ENCODE measurements around the gene DAB2IP.

DAB2IP gene

DNA sequence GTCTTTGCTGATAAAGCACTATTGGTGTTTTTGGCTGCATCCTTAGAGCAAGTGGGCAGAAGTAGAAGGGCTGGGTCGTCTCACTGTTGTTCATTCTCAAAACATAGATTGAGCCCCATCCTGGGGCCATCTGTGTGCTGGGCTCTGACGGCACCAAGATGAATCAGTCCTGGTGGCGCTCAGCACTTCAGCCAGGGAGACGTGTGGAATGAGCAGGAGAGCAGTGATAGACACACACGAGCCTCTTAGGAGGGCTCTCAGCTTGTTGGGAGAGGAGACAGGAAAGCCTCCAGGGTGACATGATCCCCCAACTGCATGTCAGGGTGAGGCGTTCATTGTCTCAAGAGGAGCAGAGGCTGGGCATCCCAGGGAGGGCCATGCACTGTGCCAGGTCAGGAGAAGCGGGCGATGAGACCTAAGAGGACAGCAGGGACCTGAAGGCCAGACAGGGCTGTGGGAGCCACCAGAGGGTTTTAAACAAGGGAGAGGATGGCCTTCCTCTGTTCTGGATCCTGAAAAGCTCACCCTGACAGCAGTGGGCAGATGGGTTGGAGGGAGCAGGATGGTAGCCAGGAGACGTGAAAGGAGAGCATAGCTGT, 115.8 kb downstream of the DAB2IP start:
- no peak for DNase-seq

DNA sequence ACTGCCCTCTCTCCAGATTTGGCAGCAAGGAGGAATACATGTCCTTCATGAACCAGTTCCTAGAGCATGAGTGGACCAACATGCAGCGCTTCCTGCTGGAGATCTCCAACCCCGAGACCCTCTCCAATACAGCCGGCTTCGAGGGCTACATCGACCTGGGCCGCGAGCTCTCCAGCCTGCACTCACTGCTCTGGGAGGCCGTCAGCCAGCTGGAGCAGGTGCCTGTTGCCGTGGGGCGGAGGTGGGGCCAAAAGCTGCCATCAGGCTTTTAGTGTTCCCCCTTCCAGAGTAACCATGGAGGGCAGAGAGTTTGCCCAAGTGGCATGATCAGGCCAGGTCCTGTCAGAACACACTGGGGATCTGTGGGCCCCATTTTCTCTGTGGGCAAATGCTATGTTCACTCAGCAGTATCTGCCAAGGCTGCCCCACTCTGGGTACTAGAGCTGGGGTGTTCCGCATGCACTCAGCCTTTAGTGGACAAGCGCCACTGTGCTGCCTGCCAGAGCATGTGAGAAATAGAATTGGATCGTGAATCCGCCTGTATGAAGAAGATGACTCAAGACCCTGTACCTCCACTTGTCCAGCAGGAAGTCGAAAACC, 117.1 kb downstream of the DAB2IP start:
- DNase-seq = no peak

DNA sequence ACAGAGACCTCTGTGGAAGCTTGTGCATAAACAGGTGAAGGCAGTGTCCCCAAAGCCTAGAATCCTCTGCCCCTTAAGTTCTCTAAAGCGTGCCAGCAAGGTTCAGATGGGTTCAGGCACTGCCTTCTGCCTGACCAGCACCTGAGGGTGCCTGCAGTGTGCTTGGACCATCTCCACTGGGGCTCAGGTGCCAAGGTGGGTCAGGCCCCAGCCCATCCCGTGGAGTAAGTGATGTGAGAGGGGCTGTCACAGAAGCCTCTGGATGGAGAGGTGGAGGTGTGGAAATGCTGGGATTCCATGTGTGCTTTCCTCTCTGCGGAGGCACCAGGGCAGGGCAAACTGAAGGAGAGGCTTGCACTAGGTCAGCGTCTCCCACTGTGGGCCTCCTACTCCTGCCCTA, 118.5 kb downstream of the DAB2IP start:
- DNase-seq = no peak

DNA sequence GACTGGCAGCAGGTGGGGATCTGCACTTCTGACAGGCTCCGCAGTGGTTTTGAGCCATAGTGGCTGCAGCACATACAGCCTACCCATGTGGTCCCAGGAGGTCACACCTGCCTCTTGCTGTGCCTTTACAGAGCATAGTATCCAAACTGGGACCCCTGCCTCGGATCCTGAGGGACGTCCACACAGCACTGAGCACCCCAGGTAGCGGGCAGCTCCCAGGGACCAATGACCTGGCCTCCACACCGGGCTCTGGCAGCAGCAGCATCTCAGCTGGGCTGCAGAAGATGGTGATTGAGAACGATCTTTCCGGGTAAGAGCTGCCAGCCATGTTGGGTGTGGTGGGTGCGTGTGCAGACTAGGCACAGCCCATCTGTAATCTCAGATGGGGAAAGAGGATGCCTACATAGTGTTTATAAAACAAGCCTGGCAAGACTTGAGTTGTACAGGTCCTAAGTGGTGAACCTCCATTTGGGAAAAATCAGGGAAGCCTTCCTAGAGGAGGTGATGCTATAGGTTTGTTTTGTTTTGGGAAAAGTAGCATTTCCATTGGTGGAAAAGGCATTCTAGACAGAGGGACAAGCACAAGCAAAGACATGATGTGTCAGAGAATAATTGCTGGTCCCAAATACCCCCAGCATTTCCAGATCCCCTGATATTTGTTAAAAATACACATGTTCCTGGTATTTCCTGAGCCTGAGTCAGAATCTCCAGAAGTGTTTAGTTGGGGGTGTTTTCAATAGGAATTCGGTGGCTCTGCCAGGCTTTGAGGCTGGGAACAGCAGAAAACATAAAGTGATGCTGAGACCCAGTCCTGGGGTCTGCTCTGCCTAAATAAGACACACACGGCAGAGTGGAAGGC, 119.2 kb downstream of the DAB2IP start:
- no peak for DNase-seq

DNA sequence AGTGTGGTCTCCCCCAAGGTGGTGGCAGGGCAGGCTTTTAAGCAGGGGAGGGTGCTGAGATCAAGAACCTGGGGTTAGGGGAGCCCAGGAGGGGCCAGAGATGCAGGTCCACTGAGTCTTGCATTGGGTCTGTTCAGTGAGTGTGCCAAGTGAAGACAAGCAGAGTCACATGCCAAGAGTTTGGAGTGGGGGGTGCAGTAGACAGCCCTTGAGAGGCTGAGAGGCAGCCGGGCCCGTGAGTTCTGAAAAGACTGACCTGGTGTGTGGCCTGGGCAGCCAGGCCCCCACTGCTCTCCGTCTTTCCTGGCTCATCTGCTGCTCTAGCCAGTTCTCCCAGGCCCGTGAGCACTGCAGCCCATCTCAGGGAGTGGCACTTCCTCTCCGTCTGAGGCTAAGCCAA, 120.0 kb downstream of the DAB2IP start:
- no peak for DNase-seq

DNA sequence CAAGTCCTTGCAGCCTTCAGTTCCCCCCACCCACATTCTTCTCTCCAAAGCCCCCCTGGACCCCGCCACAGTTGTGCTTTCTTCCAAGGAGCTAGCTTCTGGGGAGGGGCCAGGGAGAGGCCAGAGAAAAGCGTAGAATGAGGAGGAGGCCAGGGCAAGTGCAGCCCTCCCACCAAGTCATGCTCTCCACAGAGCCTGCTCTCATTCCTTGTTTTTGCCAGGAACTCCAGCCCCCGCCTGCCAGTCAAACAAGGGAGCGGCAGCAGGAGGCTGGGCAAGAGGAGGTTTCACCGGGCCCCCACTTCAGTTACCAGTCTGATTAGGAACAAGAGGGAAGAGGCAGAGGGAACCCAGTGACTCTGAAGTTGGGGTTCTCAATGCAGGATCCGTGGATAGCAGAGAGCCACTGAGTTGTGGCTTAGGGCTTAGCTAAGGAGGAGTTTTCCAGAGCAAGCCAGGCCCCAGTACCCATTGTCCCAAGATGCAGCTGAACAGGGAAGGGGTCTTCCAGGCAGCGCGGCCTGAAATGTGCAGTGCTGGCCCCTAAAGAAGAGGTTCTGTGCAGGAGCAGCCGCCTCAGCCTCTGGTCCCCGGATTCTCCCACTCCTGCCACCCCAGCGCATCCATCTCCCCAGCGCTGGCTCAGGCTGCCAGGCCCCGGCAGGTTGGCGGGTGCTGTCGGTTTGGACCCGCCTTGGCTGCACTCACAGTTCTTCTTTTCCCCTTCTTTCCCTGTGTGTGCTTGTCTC, 120.6 kb downstream of the DAB2IP start:
- no peak for DNase-seq

DNA sequence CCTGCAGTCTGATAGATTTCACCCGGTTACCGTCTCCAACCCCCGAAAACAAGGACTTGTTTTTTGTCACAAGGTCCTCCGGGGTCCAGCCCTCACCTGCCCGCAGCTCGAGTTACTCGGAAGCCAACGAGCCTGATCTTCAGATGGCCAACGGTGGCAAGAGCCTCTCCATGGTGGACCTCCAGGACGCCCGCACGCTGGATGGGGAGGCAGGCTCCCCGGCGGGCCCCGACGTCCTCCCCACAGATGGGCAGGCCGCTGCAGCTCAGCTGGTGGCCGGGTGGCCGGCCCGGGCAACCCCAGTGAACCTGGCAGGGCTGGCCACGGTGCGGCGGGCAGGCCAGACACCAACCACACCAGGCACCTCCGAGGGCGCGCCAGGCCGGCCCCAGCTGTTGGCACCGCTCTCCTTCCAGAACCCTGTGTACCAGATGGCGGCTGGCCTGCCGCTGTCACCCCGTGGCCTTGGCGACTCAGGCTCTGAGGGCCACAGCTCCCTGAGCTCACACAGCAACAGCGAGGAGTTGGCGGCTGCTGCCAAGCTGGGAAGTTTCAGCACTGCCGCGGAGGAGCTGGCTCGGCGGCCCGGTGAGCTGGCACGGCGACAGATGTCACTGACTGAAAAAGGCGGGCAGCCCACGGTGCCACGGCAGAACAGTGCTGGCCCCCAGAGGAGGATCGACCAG, 121.3 kb downstream of the DAB2IP start:
- DNase-seq = no peak

DNA sequence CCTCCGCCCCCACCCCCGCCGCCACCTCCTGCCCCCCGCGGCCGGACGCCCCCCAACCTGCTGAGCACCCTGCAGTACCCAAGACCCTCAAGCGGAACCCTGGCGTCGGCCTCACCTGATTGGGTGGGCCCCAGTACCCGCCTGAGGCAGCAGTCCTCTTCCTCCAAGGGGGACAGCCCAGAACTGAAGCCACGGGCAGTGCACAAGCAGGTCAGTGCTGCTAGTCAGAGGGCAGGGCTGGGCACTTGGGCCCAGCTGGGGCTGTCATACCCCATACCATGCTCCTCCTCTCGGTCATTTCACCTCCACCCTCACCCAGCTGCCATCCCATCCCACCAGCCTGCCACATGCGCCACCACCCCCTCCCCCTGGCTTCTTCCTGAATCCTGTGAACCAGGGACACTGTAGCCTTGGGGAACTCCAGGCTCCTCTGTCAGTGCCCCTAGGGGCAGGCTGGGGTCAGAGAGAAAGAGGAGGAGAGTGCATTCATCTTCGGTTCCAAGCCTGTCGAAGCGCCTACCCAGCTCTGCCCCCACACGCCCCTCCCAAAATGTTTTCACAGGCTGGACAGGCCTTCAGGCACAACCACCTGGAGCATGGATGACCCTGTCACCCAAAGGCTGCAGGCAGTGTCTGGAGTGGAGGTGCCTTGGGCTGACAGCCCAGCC, 122.0 kb downstream of the DAB2IP start:
- DNase-seq = no peak

DNA sequence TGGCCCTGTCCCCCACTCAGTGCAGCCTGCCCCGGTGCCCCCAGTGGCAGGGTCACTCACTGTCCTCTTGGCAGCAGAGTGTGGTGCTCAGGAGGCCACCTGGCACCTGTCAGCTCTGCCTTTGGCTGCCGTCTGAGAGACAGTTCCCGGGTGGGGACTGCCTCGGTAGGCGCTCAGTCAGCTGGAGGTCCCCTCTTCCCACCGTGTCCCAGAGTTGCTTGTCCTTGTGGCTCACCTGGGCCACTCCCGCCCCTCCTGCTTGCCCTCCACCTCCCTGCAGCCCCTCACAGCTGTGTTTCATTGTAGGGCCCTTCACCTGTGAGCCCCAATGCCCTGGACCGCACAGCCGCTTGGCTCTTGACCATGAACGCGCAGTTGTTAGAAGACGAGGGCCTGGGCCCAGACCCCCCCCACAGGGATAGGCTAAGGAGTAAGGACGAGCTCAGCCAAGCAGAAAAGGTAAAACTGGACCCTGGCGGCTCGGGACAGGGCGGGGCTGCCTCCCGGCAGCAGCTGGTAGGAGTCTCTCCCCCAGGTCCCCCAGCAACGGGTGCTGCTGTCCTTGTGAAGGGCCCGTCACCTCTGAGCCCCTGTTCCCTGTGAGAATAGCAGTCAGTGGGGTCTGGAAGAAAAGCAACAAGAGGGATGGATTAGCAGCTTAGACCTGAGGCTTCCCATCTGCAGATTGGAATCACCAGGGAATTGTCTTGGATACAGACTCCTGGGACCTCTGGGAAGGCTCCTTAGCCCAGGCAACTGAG, 122.7 kb downstream of the DAB2IP start:
- no peak for DNase-seq

DNA sequence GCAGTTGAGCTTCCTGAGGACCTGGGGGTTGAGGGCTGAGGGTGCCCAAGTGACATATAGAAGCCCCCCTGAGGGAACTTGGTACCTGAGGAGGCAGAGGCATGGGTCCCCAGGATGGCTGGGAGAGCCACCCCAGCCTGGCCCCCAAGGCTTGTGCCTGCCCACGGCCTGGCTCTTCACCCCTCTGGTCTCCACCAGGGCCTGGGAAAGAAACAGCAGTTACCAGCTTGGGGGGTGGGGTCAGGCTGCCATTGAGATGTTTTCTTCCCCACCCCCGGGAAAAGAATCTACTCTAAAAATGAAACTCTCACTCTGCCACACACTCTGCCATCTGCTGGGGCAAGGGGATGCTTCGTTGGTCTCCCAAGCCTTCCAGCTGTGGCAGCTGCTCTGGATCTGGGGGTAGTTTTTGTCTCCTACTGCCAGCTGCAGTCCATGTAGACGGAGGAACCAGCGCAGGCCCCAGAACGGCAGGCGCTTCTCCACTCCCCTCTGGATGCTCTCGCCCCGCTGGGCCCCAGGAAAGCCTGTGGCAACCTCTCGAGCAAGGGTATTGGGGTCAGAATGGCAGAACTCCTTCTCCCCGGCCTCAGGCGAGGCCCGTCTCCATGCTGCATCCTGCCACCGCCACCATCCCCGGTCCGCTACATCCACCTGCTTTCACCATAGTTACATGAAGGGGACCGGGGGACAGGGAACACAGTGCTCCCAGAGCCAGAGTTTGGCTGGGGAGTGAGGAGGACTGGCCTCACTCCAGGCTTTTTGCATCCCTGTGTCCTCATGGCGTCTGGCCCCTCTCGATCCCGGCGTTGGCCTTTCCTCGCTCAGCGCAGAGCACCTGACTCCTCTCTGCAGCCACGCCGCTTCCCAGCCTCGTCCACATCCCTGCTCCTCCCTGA, 123.5 kb downstream of the DAB2IP start:
- no peak for DNase-seq

DNA sequence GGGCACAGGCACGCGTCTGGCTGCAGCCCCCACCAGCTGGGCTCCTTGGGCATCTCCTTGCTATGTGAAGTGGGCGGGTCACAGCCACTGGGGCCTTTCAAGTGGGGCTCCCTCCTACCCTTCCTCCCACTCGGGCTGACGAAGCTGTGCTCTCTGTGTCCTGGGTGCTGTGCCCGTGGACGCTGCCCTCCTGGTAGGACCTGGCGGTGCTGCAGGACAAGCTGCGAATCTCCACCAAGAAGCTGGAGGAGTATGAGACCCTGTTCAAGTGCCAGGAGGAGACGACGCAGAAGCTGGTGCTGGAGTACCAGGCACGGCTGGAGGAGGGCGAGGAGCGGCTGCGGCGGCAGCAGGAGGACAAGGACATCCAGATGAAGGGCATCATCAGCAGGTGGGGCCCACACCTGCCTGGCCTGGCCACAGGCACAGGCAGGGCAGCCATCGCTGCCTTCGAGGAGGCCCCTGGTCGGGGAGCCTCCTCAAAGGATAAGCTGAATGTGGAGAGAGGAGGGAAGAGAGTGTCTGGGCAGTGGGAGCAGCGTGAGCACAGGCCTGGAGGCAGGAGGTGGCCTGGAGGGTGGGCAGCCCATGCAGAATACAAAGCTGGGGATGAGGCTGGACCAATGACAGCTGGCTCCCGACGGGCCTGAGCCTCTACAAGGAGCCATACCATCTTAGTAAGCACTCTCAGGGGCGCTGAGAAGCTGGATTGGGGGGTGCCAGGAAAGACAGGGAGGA, 124.7 kb downstream of the DAB2IP start:
- DNase-seq = no peak

DNA sequence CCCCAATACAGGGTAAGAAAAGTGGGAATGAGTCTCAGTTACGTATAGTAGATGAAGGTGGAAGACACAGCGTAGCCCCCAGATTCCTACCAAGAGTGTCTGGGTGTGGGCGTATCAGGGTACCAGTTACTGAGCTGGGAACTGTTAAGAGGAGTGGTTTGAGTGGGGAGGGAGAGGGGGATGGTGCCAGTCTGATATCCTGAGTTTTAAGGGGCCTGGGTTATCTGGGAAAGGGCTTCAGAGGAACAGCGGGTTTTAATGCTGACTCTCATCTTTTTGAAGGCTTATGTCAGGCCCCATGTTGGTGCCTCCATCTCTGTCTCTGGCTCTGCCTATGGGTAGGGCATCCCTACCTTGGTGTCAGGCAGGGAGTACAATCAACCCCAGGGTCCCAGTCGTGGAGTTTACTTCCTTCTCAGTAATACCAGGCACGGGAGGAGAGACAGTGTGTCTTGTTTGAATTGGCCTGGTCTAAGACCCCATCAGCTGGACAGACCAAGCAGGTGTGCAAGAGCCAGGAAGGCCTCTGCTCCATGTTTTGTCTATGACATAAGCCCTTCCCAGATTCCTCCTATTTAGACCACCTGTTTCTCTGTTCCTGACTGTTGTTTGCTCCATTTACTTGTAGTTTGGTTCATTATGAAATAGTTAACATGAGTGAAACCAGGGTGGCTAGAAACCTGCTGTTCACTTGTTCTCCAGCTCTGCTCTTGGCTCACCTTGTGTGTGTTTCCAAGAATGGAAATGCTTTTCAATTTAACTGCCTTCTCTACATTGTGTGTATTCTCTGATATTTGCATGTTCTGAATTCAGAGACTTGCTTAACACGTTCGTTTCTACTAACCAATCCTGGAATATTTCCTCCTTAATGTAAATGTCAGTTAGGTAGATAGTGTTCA, 125.6 kb downstream of the DAB2IP start:
- no peak for DNase-seq

DNA sequence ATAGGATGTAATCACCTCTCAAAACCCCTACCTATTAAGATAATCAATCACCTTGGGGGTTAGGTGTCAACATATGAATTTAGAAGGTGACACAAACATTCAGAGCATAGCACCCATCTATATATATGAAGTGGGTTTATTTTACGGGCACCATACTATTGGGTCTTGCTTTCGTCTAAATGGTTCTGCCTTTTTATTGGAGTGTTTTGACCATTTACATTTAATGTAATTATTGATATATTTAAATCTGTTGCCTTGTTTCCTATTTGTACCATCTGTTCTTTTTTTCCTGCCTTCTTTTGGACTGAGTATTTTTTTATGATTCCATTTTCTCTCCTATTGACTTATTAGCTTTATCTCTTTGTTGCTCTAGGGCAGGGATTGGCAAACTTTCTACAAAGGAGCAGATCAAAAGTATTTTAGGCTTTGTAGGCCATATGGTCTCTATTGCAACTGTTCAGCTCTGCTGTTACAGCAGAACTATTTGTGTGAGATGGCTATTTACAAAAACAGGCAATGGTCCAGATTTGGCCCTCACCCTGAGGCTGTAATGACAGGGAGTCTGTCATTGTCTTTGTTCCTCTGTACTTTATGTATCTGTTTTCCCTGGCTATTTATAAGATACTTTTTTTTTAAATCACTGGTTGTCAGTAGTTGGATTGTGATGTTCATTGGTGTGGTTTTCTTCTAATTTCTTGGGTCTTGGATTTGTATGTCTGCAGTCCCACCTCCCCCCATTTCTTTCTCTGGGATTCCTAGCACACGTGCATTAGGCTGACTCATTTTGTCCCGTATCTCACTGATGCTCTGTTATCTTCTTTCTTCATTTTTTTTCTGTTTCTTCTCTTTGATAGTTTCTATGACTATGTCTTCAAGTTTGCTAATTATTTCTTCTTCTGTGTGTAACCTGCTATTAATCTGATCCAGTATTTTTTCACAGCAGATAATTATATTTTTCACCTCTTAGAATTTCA, 127.1 kb downstream of the DAB2IP start:
- no peak for DNase-seq

DNA sequence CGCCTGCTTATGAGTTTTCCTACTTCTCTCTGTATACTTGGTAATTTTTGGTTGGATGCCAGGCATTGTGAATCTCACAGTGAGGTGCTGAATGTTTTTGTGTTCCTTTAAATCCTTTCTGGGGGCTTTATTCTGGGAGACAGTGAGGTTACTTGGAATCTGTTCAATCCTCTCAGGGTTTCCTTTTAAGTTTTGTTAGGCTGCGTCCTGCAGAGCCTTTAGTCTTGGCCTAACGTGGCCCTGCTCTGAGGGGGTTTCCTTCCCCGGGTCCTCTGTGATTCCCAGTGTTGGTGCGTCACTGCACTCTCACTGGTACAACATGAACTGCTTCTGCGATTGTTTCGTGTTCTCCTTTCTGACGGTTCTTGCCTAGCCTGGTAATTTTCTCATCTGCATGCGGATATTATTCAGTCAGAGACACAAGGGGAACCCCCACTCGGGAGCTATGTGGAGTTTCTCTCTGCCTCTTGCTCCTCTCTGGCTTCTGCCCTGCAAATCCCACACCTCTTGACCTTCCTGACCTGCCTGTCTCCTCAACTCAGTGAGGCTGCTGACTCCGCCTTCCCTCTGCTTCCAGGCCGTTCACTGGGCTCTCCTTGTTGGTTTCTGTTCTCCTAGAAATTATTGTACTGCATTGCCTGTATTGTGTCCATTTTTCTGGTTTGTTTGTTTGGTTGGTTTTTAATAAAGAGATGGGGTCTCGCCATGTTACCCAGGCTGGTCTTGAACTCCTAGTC, 128.1 kb downstream of the DAB2IP start:
- DNase-seq = no peak

DNA sequence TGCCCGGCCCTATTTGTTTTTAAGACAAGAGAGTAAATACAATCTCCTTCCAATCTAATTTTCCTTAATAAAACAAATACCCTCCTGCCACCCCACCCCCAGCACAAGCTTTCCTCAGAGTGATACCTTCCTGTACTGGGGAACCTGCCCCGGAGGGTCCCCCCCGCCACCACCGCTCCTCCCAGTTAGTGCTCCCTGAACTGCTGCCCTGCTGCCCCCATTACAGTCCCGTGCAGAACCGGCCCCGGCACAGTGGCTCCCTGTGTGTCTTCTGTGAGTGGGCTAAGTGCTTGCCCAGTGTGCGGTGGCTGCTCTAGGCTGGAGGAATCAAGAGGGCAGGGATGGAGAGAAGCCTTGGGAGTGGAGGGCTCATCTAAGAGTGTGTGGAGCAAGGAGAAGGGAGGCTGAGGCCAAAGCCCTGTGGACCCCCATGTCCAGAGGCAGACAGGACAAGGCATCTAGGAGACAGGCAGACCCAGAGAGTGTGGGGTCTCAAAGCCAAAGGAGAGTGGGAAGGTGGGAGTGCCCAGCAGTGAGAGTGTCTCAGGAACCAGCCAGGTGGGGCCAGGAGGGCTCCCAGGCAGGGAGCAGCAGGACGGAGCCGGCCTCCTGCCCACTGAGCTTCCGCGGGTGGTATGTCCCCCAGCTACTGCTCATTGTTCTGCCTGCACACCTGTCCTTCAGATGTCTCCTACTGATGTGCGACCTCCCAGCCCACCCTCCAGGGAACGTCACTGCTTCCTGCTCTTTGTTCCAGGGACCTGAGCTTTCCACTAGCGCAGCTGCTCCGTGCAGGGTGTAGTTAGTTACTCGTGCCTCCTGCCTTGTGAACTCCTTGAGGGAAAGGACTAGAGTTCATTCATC, 129.0 kb downstream of the DAB2IP start:
- DNase-seq = no peak

DNA sequence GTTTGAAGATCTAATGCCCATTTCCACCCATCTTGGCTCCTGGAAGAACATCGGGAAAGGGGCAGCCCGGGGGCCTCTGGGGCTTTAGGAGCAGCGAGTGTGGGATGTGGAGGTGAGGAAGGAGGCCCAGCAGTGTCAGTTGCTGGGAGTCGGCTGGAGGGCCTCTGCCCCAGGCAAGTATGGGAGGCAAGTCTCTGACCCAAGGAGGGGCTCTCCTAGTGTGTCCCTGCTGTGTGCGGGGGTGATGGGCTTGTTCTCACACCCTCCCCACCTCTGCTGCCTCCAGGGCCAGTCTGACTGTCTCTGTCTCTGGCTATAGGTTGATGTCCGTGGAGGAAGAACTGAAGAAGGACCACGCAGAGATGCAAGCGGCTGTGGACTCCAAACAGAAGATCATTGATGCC, 129.7 kb downstream of the DAB2IP start:
- DNase-seq = no peak

Data from DMS79 (cell line).